Measurements from ENCODE around the gene CNNM2.

DNA sequence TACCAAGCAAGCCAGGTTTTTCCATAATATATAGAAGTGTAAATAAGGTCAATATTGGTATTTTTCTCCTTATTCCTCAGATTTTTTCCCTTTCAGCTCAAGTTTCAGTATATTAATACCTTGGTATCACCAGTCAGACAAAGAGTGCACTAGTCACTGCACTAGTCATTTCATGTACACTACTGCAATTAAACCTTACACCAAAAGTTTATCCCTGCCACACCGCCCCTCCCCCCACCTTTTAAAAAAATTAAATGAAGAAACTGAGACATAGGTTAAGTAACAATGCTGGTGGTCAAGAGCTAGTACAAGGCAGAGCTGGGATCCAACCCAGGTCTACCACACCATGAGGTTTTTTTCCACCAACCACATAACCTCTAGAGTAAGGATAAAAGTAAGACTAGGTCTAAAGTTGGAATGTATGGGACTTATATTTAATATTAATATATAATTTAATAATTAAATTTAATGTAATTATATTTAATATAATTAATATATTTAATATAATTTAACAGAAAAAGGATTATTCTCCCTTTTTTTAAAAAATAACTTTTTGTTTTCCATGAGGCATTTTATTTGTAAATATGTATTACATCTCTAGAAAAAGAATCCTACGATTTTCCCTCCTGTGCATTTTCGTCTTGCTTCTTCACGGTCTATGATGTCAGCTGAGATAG is 206.5 kb downstream of the CNNM2 start:
- TF ChIP-seq, protein P1, sequence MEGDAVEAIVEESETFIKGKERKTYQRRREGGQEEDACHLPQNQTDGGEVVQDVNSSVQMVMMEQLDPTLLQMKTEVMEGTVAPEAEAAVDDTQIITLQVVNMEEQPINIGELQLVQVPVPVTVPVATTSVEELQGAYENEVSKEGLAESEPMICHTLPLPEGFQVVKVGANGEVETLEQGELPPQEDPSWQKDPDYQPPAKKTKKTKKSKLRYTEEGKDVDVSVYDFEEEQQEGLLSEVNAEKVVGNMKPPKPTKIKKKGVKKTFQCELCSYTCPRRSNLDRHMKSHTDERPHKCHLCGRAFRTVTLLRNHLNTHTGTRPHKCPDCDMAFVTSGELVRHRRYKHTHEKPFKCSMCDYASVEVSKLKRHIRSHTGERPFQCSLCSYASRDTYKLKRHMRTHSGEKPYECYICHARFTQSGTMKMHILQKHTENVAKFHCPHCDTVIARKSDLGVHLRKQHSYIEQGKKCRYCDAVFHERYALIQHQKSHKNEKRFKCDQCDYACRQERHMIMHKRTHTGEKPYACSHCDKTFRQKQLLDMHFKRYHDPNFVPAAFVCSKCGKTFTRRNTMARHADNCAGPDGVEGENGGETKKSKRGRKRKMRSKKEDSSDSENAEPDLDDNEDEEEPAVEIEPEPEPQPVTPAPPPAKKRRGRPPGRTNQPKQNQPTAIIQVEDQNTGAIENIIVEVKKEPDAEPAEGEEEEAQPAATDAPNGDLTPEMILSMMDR (IDR thresholded peaks at IDR 0.05): no peak
- no peak for TF ChIP-seq POLR2A (IDR thresholded peaks at IDR 0.05)
